ENCODE results near the gene NECAB3. TPM values are rescaled to one million over a fixed set of nuclear protein-coding genes. Genes with fewer than 3 reads are reported as not detected.
A peak's percentile ranks its signal among the peaks of the same experiment; 100 is the strongest.

Gene NECAB3
- total and polyA plus RNA-seq, 2 of the 13 experiments (the other 11 are each of a cell fraction or from before 2014, with no cell fraction given), result 61.5 to 65.5 TPM

- TF ChIP-seq KAT8 (CRISPR knock-in tag; IDR thresholded peaks at IDR 0.05), result peak; percentile 22; the same call in 1 of the 2 replicates
- TF ChIP-seq SRSF9 (IDR thresholded peaks at IDR 0.05; ENCODE audit: borderline replicate concordance, insufficient read depth, low read depth, low read length, poor library complexity, severe bottlenecking), result no peak
- no peak; the same call in 1 of the 2 replicates for TF ChIP-seq CAMTA2 (CRISPR knock-in tag; IDR thresholded peaks at IDR 0.05; ENCODE audit: borderline replicate concordance)
- peak; percentile 27; the same call in 1 of the 2 replicates for TF ChIP-seq ZSCAN31 (CRISPR knock-in tag; IDR thresholded peaks at IDR 0.05; ENCODE audit: low read depth)
- TF ChIP-seq SOX13 (IDR thresholded peaks at IDR 0.05), result no peak
- TF ChIP-seq SOX13 (CRISPR knock-in tag; conservative IDR thresholded peaks at IDR 0.05 in 1 of 2, IDR thresholded peaks at IDR 0.05 in 1 of 2), result peak in 1 of 2 experiments; percentile 7; a peak in 1 of 4 replicates
- no peak for TF ChIP-seq MTERF4 (CRISPR knock-in tag; IDR thresholded peaks at IDR 0.05)
- 0 out of 2 replicates have a peak, but pooled peaks have one; percentile 3 for TF ChIP-seq ZNF343 (CRISPR knock-in tag; IDR thresholded peaks at IDR 0.05)
- TF ChIP-seq HOXA9 (CRISPR knock-in tag; IDR thresholded peaks at IDR 0.05; ENCODE audit: borderline replicate concordance), result 0 out of 2 replicates have a peak, but pooled peaks have one; percentile 48
- TF ChIP-seq SP4 (CRISPR knock-in tag; IDR thresholded peaks at IDR 0.05), result 0 out of 2 replicates have a peak, but pooled peaks have one; percentile 48
- TF ChIP-seq TFDP1 (CRISPR knock-in tag; IDR thresholded peaks at IDR 0.05; ENCODE audit: borderline replicate concordance), result no peak
- TF ChIP-seq KDM1A (CRISPR knock-in tag; IDR thresholded peaks at IDR 0.05), result peak; percentile 71
- TF ChIP-seq NCOA1 (CRISPR knock-in tag; IDR thresholded peaks at IDR 0.05), result no peak
- TF ChIP-seq PATZ1 (CRISPR knock-in tag; IDR thresholded peaks at IDR 0.05), result peak; percentile 23; the same call in 1 of the 2 replicates
- no peak for TF ChIP-seq ZFP36 (IDR thresholded peaks at IDR 0.05; ENCODE audit: borderline replicate concordance, low read depth, low read length, partially characterized antibody)
- TF ChIP-seq MAX (IDR thresholded peaks at IDR 0.05), result peak; percentile 15; the same call in 1 of the 2 replicates
- peak; percentile 96 for TF ChIP-seq ZMYM3 (CRISPR knock-in tag; IDR thresholded peaks at IDR 0.05)
- TF ChIP-seq ZNF224 (CRISPR knock-in tag; IDR thresholded peaks at IDR 0.05), result peak; percentile 38; the same call in 1 of the 2 replicates
- 0 out of 2 replicates have a peak, but pooled peaks have one; percentile 9 for TF ChIP-seq GATA4 (IDR thresholded peaks at IDR 0.05; ENCODE audit: borderline replicate concordance, low read depth)
- TF ChIP-seq ZNF350 (CRISPR knock-in tag; IDR thresholded peaks at IDR 0.05; ENCODE audit: borderline replicate concordance, low read depth), result peak; percentile 59; the same call in 1 of the 2 replicates
- peak; percentile 64; the same call in 1 of the 2 replicates for TF ChIP-seq ZNF274 (CRISPR knock-in tag; IDR thresholded peaks at IDR 0.05)
- TF ChIP-seq ZNF143 (CRISPR knock-in tag; IDR thresholded peaks at IDR 0.05), result peak; percentile 2; the same call in 1 of the 2 replicates
- TF ChIP-seq ZFY (CRISPR knock-in tag; IDR thresholded peaks at IDR 0.05), result no peak
- 0 out of 2 replicates have a peak, but pooled peaks have one; percentile 19 for TF ChIP-seq ZNF556 (CRISPR knock-in tag; IDR thresholded peaks at IDR 0.05; ENCODE audit: borderline replicate concordance)
Measured at GRCh38 chr20:33672426-33673113, 1.7 kb downstream of the NECAB3 start (continued).
